SJCRH30 (cell line): Measurements from ENCODE around the gene SSBP3. TPM values are rescaled to one million over a fixed set of nuclear protein-coding genes. Genes with fewer than 3 reads are reported as not detected.
"Not testable (repeated sequence)": the region's sequence is repeated elsewhere in the genome, so short reads cannot be mapped to it uniquely, and the experiment has no call there.

ENCODE experiments used
- DNase-seq, 2 experiments: peaks; one replicate each; pipeline ENCODE4 v3.0.0-alpha.2; 2015 to 2020
- H3K27ac ChIP-seq: fragments of 250-450 bp; sonication (Bioruptor Pico); 2 replicates; pipeline ENCODE4 v1.5.1; 2020; ENCODE audit warnings: mild to moderate bottlenecking, moderate library complexity
- H3K27me3 ChIP-seq: fragments of 250-450 bp; sonication (Bioruptor Pico); 2 replicates; pipeline ENCODE4 v1.5.1; 2020; ENCODE audit warnings: mild to moderate bottlenecking, moderate library complexity
- H3K36me3 ChIP-seq: fragments of 250-450 bp; sonication (Bioruptor Pico); 2 replicates; pipeline ENCODE4 v1.5.1; 2020; ENCODE audit warnings: mild to moderate bottlenecking, moderate library complexity
- H3K4me1 ChIP-seq: fragments of 250-450 bp; sonication (Bioruptor Pico); 2 replicates; pipeline ENCODE4 v1.5.1; 2020; ENCODE audit warnings: mild to moderate bottlenecking, moderate library complexity
- H3K4me3 ChIP-seq: fragments of 250-450 bp; sonication (Bioruptor Pico); 2 replicates; pipeline ENCODE4 v1.5.1; 2020; ENCODE audit warnings: mild to moderate bottlenecking, moderate library complexity
- H3K9me3 ChIP-seq: fragments of 250-450 bp; sonication (Bioruptor Pico); replicated peaks from 2 replicates; pipeline ENCODE4 v1.5.1; 2020; ENCODE audit warnings: mild to moderate bottlenecking, moderate library complexity
- total RNA-seq: library from RNA; depleted of rRNA; stranded (reverse); fragments of >200 nt; shearing (Covaris generic); gene quantifications from 2 replicates; pipeline ENCODE4 v1.2.3, GENCODE V29; 2014

Gene SSBP3
- total RNA-seq, 1 experiment from 2014 or later = 32.1 TPM

DNA sequence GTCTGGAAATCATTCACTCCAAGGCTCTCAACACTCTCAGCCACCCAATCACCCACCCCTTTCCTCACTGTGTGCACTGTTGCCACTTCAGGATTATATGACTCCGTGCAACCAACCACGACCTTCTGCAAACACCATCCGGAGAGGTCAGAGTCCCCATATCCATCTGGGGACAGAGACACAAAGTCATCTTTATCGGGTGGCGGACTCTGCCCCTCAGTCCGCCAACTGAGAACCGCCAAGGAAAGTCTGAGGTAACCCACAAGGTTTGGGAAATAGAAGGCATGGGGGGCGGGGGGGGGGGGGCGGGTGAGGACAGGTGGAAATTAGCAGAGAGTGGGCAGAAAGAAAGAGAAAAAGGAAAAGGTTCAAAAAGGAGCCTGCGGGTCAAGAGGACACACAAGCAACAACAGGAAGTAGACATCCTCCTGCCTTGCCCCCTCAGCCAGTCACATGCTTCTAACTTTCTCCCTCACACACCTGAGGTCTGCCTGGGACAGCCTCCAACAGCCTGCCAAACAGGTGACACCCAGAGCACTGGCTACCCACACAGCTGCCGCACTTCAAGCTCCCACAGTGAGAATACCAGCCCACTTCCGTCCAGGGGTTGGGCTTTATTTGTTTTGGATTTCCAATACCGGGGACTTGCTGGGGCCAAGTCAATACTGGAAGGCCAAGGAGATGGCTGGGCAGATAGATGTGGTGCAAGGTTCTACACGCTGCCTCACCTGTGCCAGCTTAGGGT lies 58.1 kb downstream of the SSBP3 start:
- peaks cover 6% of the 10 kb centered on the region for H3K4me1 ChIP-seq
- no peaks in the 10 kb centered on the region for H3K27me3 ChIP-seq
- DNase-seq = no peak
- no peaks in the 10 kb centered on the region for H3K9me3 ChIP-seq
- no peaks in the 10 kb centered on the region for H3K36me3 ChIP-seq
- no peak overlapping the region for H3K27ac ChIP-seq
- no peak overlapping the region for H3K4me3 ChIP-seq

DNA sequence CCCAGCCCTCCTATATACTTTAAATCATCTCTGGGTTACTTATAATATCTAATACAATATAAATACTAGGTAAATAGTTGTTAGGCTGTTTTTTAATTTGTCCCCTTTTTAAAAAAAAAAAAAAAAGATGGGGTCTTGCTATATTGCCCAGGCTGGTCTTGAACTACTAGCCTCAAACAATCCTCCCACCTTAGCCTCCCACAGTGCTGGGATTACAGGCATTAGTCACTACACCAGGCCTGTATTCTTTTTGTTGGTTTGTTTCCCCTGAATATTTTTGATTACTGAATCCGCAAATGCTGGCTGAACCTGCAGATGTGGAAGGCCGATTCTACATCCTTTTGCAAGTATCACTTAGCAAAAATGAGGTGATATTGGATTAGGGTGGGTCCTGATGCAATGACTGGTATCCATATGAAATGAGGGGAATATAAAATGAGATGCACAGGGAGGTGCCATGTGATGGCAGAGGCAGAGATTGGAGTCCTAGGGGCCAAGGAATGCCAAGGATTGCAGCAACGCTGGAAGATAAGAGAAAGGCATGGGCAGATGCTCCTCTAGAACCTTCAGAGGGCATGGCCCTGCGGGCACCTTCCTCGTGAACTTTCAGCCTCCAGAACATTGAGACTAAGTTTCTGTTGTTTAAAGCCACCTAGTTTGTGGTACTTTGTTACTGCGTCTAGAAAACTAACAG lies 58.8 kb downstream of the SSBP3 start:
- no peaks in the 10 kb centered on the region for H3K27me3 ChIP-seq
- no peak overlapping the region for H3K27ac ChIP-seq
- no peak overlapping the region for H3K4me3 ChIP-seq
- peaks cover 13% of the 10 kb centered on the region for H3K4me1 ChIP-seq
- no peaks in the 10 kb centered on the region for H3K36me3 ChIP-seq
- DNase-seq = no peak
- no peaks in the 10 kb centered on the region for H3K9me3 ChIP-seq

DNA sequence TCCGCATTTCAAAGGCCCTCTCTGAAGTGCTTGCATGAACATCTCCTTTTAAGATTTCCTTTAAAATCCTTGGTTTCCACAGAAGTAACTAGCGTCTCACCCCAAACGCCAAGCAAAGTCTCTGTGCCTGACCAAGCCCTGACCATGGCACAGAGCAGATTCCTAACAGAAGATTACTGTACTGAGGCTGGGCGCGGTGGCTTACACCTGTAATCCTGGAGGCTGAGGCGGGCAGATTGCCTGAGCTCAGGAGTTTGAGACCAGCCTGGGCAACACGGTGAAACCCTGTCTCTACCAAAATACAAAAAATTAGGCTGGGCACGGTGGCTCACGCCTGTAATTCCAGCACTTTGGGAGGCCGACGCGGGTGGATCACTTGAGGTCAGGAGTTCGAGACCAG lies 60.6 kb downstream of the SSBP3 start:
- not testable (repeated sequence) for H3K36me3 ChIP-seq, H3K27me3 ChIP-seq, H3K4me3 ChIP-seq, DNase-seq, H3K9me3 ChIP-seq, H3K27ac ChIP-seq
- peaks cover 30% of the 10 kb centered on the region for H3K4me1 ChIP-seq

DNA sequence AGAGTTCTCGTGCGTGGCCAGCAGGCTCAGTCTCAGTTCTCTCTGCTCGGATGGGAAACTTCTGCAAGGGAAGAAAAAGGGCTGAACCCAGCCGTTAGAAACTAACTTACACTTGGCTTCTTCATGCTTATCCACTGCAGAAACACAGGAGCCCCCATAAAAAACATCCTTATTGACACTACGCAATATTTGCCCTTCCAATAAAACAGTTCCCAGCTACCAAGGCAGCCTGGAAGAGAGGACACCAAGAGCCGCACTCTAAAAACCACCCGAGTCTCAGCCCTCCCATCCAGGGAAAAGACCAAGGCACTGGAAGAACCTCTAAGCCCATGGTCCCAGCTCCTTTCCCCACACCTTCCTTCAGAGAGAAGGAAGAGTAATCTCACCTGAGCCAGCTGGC lies 61.1 kb downstream of the SSBP3 start:
- Histone ChIP-seq H3K27me3 (no peaks in the 10 kb centered on the region), H3K4me1 (peaks cover 34% of the 10 kb centered on the region), H3K4me3 (no peak overlapping the region), H3K36me3 (no peaks in the 10 kb centered on the region), H3K9me3 (no peaks in the 10 kb centered on the region), H3K27ac (no peak overlapping the region)
- no peak for DNase-seq

DNA sequence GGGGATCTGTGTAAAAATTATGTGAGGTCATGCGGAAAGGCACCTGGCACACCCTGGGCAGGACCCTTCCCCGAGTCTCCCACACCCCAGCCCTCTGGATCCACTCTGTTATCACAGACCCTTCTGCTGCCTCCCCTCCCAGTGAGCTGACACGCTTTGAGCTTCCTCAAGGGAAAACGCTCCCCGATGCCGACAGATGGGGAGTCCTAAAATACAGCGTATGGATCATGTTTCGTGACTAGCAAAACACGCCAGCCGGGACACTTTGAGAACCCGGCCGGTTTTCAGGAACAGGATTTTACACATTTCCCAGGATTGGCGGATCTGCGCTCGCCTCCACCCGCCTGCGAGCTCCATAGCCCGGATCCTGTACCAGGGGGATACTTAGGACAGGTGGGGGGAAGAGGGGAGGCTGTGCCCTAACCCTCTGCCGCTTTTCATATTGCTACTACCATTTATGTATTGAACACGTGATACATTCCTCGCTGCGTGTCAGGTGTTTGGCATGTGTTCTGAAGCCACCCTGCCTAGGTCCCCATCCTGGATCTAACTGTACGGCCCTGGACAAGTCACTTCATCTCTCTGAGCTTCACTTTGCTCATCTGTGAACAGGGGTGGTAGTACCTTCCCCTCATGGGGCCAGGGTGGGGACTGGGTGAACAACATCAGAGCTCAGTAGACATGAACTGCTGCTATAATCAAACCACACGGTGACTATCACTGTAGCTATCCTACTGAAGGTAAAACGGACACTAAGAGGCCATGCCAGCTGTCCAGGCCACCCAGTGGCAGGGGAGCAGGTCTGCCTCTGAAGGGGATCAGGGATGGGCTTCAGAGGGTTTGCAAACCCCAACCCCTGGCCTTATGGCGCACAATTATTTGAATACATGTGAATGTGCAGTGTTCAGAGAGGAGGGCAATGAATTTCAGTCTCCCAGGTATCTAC lies 63.2 kb downstream of the SSBP3 start:
- Histone ChIP-seq H3K4me3 (peak overlapping the region; percentile 35), H3K27ac (peak overlapping the region; percentile 46), H3K36me3 (no peaks in the 10 kb centered on the region), H3K4me1 (peaks cover 50% of the 10 kb centered on the region), H3K9me3 (no peaks in the 10 kb centered on the region), H3K27me3 (no peaks in the 10 kb centered on the region)
- DNase-seq = peak; percentile 67 to 78

DNA sequence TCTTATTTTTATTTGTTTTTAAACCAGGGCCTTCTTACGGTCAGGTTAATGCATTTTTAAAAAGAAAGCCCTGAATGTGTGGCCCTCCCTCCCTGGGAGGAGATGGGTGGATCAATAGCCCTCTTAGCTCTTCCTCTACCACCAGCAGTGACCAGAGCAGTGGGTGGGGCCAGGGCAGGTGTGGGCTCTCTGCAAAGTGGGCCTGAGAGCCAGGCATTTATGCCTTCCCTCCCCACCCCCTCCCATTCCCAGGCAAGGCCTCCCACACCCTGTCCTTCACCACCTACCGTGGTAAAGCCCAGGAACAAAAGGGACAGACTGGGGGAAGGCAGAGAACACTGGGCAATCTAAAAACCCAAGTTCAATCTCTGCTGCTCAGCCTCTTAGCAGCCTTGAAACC lies 63.9 kb downstream of the SSBP3 start:
- H3K36me3 ChIP-seq = no peaks in the 10 kb centered on the region
- H3K9me3 ChIP-seq = no peaks in the 10 kb centered on the region
- peaks cover 52% of the 10 kb centered on the region for H3K4me1 ChIP-seq

DNA sequence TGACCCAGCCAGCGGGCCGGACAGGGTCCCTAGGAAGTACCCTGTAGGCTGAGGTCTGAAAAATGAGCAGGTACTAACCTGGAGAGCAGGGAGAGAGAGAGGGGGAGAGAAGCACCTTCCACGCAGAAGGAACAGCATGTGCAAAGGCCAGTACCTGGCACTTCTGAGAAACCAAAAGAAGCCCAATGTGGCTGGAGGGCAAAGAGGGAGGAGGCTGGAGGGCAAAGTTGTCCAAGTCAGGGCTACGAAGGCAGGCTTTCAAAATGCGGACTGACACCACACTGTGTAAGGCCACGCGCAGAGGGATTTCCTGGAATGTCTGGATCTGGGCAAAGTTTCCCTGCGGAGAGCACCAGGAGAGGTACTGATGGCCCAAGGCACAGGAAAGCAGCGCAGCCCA lies 64.4 kb downstream of the SSBP3 start:
- Histone ChIP-seq H3K27me3 (no peaks in the 10 kb centered on the region), H3K27ac (peak overlapping the region; percentile 46; the same call in 1 of the 2 replicates), H3K36me3 (no peaks in the 10 kb centered on the region), H3K4me3 (no peak overlapping the region), H3K9me3 (no peaks in the 10 kb centered on the region), H3K4me1 (peaks cover 54% of the 10 kb centered on the region)
- no peak for DNase-seq

More for the DNA sequence above, 63.9 kb downstream of the SSBP3 start:
- Histone ChIP-seq H3K27me3 (no peaks in the 10 kb centered on the region), H3K27ac (peak overlapping the region; percentile 46), H3K4me3 (peak overlapping the region; percentile 35)
- peak; percentile 37 to 52 for DNase-seq

DNA sequence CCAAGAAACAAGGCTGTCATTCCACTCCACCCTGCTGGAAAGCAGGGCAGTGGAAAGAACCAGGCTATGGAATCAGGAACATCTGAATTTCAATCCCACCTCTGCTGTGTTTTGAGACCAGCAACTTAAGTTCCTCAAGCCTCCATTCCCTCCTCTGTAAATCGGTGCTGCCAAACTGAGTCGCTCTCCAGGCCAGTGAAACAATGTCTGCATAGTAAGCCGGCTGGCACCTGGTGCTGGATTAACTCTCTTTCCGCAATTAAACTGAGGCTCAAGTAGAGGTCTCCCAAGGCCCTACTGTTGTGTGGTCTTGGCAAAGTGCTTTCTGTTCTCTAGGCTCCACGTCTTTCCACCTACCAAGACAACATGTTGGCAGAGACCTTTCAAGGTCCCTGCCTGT lies 65.3 kb downstream of the SSBP3 start:
- no peaks in the 10 kb centered on the region for H3K27me3 ChIP-seq
- peaks cover 63% of the 10 kb centered on the region for H3K4me1 ChIP-seq
- H3K27ac ChIP-seq = peak overlapping the region; percentile 69
- no peaks in the 10 kb centered on the region for H3K9me3 ChIP-seq
- H3K4me3 ChIP-seq = no peak overlapping the region
- DNase-seq = peak; percentile 84 to 94
- no peaks in the 10 kb centered on the region for H3K36me3 ChIP-seq

DNA sequence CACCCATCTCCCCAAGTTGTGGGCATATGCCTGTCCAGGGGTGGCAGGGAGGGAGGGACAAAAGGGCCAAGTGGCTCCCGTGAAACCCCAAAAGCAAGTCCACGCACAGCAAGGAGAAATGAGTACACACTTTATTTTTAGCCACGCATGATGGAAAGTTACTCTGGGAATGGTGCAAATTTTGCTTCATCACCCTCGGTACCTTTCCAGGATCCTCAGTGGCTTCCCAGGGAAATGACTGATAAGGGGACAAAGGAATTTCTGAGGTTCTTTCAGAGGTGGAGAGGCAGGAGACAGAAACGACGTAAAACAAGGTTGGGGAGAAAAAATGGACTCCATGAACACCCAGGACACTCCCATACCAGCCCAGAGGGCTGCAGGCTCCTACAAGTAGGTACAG lies 65.8 kb downstream of the SSBP3 start:
- Histone ChIP-seq H3K9me3 (no peaks in the 10 kb centered on the region), H3K27ac (peak overlapping the region; percentile 69), H3K36me3 (no peaks in the 10 kb centered on the region), H3K27me3 (no peaks in the 10 kb centered on the region), H3K4me1 (peaks cover 65% of the 10 kb centered on the region), H3K4me3 (no peak overlapping the region)
- no peak for DNase-seq

DNA sequence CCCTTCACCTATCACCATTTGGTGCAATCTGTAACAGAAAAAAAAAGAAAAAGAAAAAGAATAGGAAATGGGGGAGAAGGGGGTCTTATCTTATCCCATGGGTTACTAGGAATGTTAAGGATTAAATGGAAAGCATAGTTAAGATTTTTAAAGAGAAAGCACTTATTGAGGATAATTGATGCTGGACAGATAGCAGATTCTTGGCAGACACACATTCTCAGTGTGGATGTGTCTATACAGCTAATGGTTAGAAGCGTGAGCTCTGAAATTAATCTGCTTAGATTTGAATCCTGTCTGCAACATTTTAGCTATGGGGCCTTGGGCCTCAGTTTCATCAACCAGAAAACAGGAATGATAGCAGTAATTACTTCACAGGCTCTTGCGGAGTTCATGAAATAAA lies 67.1 kb downstream of the SSBP3 start:
- H3K36me3 ChIP-seq = no peaks in the 10 kb centered on the region
- H3K4me3 ChIP-seq = no peak overlapping the region
- peaks cover 75% of the 10 kb centered on the region for H3K4me1 ChIP-seq
- H3K27ac ChIP-seq = no peak overlapping the region
- no peak for DNase-seq
- no peaks in the 10 kb centered on the region for H3K27me3 ChIP-seq
- no peaks in the 10 kb centered on the region for H3K9me3 ChIP-seq

DNA sequence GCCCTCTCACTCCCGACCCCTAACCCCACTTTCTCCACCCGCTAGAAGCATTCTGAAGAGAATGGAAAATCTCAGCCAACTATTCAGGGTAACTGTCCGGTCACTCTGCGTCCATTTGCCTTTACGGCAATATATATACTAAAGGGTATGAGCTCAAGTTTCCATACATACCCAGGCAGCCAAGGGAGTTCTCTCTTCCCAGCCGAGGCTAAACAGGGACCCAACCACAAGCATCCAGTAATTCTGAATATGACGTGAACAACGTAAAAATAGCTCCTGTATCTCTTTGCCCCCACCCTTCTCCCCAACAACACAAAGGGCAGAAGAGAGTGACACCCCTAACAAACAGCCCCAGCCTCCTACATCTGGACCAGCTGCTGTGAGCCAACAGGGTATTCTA lies 67.7 kb downstream of the SSBP3 start:
- Histone ChIP-seq H3K27ac (no peak overlapping the region), H3K36me3 (no peaks in the 10 kb centered on the region), H3K4me1 (peaks cover 79% of the 10 kb centered on the region), H3K9me3 (no peaks in the 10 kb centered on the region), H3K27me3 (no peaks in the 10 kb centered on the region), H3K4me3 (no peak overlapping the region)
- DNase-seq = peak in 1 of 2 experiments; percentile 32

DNA sequence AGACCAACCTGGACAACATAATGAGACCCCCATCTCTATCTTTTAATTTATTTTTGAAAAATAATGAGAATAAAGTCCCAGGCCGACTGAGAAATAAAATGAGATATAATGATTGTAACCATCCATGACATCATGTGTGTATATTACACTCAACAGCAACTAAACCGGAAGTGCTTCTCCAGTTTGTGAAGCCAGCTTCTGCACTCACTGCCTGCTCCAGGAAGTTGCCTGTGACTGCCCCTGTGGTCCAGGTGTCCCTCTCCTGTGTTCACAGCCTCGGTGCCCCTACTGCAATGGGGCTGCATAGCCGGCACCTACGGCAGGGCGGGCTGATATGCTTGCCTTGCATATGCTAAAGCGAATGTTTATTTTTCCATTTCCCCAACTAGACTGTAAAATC lies 68.3 kb downstream of the SSBP3 start:
- Histone ChIP-seq H3K4me1 (peaks cover 77% of the 10 kb centered on the region), H3K9me3 (no peaks in the 10 kb centered on the region), H3K4me3 (no peak overlapping the region), H3K27ac (no peak overlapping the region), H3K36me3 (no peaks in the 10 kb centered on the region), H3K27me3 (no peaks in the 10 kb centered on the region)
- no peak for DNase-seq

DNA sequence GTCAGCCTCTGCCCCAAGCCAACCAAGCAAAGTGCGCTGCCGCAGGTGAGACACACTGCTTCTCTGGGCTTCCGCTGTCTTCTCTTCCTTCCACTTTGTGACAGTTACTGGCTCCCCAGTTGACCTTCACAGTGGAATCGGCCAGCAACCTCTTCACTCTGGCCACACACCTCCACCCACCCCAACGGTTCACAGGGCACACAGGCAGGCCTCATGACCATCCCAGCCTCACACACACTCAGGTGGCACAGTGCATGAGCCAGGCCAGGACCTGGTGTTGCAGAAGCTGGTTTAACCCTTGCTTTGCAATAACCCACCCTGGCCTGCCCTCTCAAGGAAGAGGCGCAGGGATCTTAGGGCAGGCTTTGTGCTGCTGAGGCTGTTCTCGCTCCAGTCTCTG lies 69.2 kb downstream of the SSBP3 start:
- Histone ChIP-seq H3K9me3 (no peaks in the 10 kb centered on the region), H3K4me3 (no peak overlapping the region), H3K27me3 (no peaks in the 10 kb centered on the region), H3K27ac (no peak overlapping the region), H3K36me3 (no peaks in the 10 kb centered on the region), H3K4me1 (peaks cover 77% of the 10 kb centered on the region)
- no peak for DNase-seq

DNA sequence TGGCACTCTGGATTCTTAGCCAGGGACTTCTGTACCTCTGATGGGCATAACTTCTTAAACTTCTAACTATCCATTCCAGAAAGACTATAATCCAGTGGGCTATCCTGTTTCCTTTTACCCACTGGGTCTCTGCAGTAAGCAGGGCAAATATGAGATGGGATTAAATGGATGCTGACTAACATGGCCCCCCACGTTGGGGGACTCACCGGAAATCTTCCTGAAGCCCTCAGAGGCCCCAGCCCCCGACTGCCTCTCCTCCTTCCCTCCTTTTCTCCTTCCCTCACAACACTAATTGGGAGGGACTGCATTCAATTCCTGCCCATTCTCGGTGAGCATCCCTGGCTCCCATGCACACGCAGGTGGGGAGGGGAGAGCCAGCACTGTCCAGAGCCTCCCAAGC lies 70.1 kb downstream of the SSBP3 start:
- DNase-seq = peak; percentile 63 to 78
- peak overlapping the region; percentile 97 for H3K27ac ChIP-seq

DNA sequence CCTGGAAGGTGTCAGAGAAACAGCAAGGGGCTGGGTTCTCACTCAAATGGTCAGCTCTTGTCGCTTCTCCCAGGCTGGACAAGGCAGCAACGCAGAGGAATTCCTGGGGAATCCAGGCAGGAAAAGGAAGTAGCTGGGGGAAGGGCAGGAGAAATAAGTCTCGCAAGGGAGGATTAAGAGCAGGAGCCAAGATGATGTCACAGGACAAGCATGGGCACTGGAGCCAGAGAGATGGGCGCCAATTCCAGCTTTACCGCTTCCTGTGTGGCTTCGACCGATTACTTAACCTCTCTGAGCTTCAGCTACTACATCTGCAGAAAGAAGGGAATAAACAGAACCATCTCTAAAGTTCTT lies 70.5 kb downstream of the SSBP3 start:
- Histone ChIP-seq H3K4me3 (peak overlapping the region; percentile 52), H3K9me3 (no peaks in the 10 kb centered on the region), H3K4me1 (peaks cover 78% of the 10 kb centered on the region), H3K27ac (peak overlapping the region; percentile 97), H3K36me3 (no peaks in the 10 kb centered on the region), H3K27me3 (no peaks in the 10 kb centered on the region)
- DNase-seq = peak; percentile 92 to 95

More for the DNA sequence above, 70.1 kb downstream of the SSBP3 start:
- H3K9me3 ChIP-seq = no peaks in the 10 kb centered on the region
- peaks cover 77% of the 10 kb centered on the region for H3K4me1 ChIP-seq
- H3K27me3 ChIP-seq = no peaks in the 10 kb centered on the region
- H3K36me3 ChIP-seq = no peaks in the 10 kb centered on the region
- H3K4me3 ChIP-seq = peak overlapping the region; percentile 52
